ENCODE results near the gene DOK4.

- TF ChIP-seq CTCF (IDR thresholded peaks at IDR 0.05) (no peak), EZH2 (IDR thresholded peaks at IDR 0.05; ENCODE audit: borderline replicate concordance, insufficient read depth, low read depth, low read length, poor library complexity, severe bottlenecking) (no peak)
Measured at GRCh38 chr16:57462978-57463362, 23.3 kb downstream of the DOK4 start.
